GM23248 (cell line): Measurements from ENCODE around the gene ARL6IP4. TPM values are rescaled to one million over a fixed set of nuclear protein-coding genes. Genes with fewer than 3 reads are reported as not detected.
A peak's percentile ranks its signal among the peaks of the same experiment; 100 is the strongest.

Experiments used
- DNase-seq: peaks from one replicate; pipeline ENCODE4 v3.0.0-alpha.2; 2015
- H2AFZ ChIP-seq: fragments of 200-600 bp; sonication (generic); 2 replicates; pipeline ENCODE4 v1.6.1; 2016; ENCODE audit warnings: antibody characterized with exemption
- H3F3A ChIP-seq: fragments of 200-600 bp; sonication (generic); 2 replicates; pipeline ENCODE4 v1.6.1; 2016; ENCODE audit warnings: mild to moderate bottlenecking, antibody characterized with exemption, mixed run types; ENCODE audit not compliant: insufficient read depth
- H3K27ac ChIP-seq: fragments of 200-600 bp; sonication (generic); 2 replicates; pipeline ENCODE4 v1.5.1; 2016; ENCODE audit warnings: mild to moderate bottlenecking
- H3K27me3 ChIP-seq: fragments of 200-600 bp; sonication (generic); replicated peaks from 2 replicates; pipeline ENCODE4 v1.6.1; 2016; ENCODE audit warnings: mild to moderate bottlenecking; ENCODE audit not compliant: insufficient read depth
- H3K36me3 ChIP-seq: fragments of 200-600 bp; sonication (generic); 2 replicates; pipeline ENCODE4 v1.6.1; 2016; ENCODE audit warnings: low read depth, mild to moderate bottlenecking
- H3K4me1 ChIP-seq: fragments of 200-600 bp; sonication (generic); 2 replicates; pipeline ENCODE4 v1.6.1; 2016; ENCODE audit warnings: mild to moderate bottlenecking; ENCODE audit not compliant: insufficient read depth
- H3K4me2 ChIP-seq: fragments of 200-600 bp; sonication (generic); one replicate; pipeline ENCODE4 v1.6.1; 2016; ENCODE audit warnings: mild to moderate bottlenecking; ENCODE audit not compliant: unreplicated experiment
- H3K4me3 ChIP-seq: fragments of 200-600 bp; sonication (generic); 2 replicates; pipeline ENCODE4 v1.5.1; 2016; ENCODE audit warnings: mild to moderate bottlenecking
- H3K79me2 ChIP-seq: fragments of 200-600 bp; sonication (generic); 2 replicates; pipeline ENCODE4 v1.6.1; 2016; ENCODE audit warnings: mild to moderate bottlenecking; ENCODE audit not compliant: insufficient read depth
- H3K9ac ChIP-seq: fragments of 200-600 bp; sonication (generic); 2 replicates; pipeline ENCODE4 v1.6.1; 2016; ENCODE audit warnings: mild to moderate bottlenecking
- H3K9me2 ChIP-seq: fragments of 200-600 bp; sonication (generic); 2 replicates; pipeline ENCODE4 v1.6.1; 2016; ENCODE audit warnings: mixed run types, mild to moderate bottlenecking, moderate library complexity; ENCODE audit not compliant: insufficient read depth
- H3K9me3 ChIP-seq: fragments of 200-600 bp; sonication (generic); one replicate; pipeline ENCODE4 v1.6.1; 2017; ENCODE audit warnings: low read depth
- H4K20me1 ChIP-seq: fragments of 200-600 bp; sonication (generic); 2 replicates; pipeline ENCODE4 v1.6.0; 2016; ENCODE audit not compliant: insufficient read depth
- EZH2 ChIP-seq: fragments of 200-600 bp; sonication (generic); IDR thresholded peaks from 2 replicates; pipeline ENCODE4 v1.6.1; 2018; ENCODE audit warnings: antibody characterized with exemption, mild to moderate bottlenecking; ENCODE audit not compliant: insufficient read depth, poor library complexity, severe bottlenecking
- EZH2phosphoT487 ChIP-seq: fragments of 200-600 bp; sonication (generic); IDR thresholded peaks from 2 replicates; pipeline ENCODE4 v1.6.1; 2018; ENCODE audit warnings: antibody characterized with exemption, moderate library complexity, mild to moderate bottlenecking, low read depth; ENCODE audit not compliant: insufficient read depth
- WGBS, 2 experiments: methylation state at CpG; one replicate each; pipeline ENCODE4 v1.1.6; 2015 to 2017; ENCODE audit warnings: low lambda C conversion rate in 2 of 2, low coverage in 1 of 2; ENCODE audit errors: missing lambda C conversion rate in 2 of 2; 5-methylcytosine and 5-hydroxymethylcytosine counted together
- in situ Hi-C: fragments of 300-500 bp; cut with MboI; formaldehyde crosslinking; loops from 2 replicates; pipeline ENCODE4 v1.15.0; 2020
- polyA plus RNA-seq: library from polyadenylated mRNA; unstranded; fragments of >200 nt; fragmentation: Nextera tagmentation; extraction: Ambion mirVana; gene quantifications from 2 replicates; pipeline ENCODE4 v1.2.1, GENCODE V29; 2016
- total RNA-seq: library from RNA; depleted of rRNA; stranded (reverse); fragments of >200 nt; shearing (Covaris generic); gene quantifications from 2 replicates; pipeline ENCODE4 v1.2.3, GENCODE V29; 2014

Gene ARL6IP4
- total and polyA plus RNA-seq, 2 experiments from 2014 or later = 150 to 259 TPM

- Histone ChIP-seq H4K20me1 (no peaks in the 10 kb centered on the region), H3K27me3 (no peaks in the 10 kb centered on the region), H3K4me1 (peaks cover 5% of the 10 kb centered on the region; the same call in 1 of the 2 replicates), H3K79me2 (no peaks in the 10 kb centered on the region), H3K4me3 (no peak overlapping the region), H3K9me2 (no peaks in the 10 kb centered on the region), H3K36me3 (no peaks in the 10 kb centered on the region), H3F3A (no peaks in the 10 kb centered on the region; the same call in 1 of the 2 replicates), H3K9me3 (no peaks in the 10 kb centered on the region), H3K9ac (no peak overlapping the region), H3K27ac (no peak overlapping the region), H3K4me2 (no peak overlapping the region), H2AFZ (no peak overlapping the region)
- 86 to 88% methylated on average over 19 of the region's 19 CpGs for WGBS, 2 experiments
- no peak for TF ChIP-seq EZH2phosphoT487
- TF ChIP-seq EZH2 = no peak
- in situ Hi-C loops = no loop called here
- DNase-seq = no peak
Measured at GRCh38 chr12:123027726-123028445, 47.4 kb downstream of the ARL6IP4 start.

GRCh38 chr12:123028475-123028874 lies 48.0 kb downstream of the ARL6IP4 start:
- in situ Hi-C loops = no loop called here
- no peak for TF ChIP-seq EZH2
- TF ChIP-seq EZH2phosphoT487 = no peak
- DNase-seq = no peak
- H2AFZ ChIP-seq = no peak overlapping the region
- H3K4me1 ChIP-seq = peaks cover 5% of the 10 kb centered on the region; the same call in 1 of the 2 replicates
- 95 to 97% methylated on average over 7 of the region's 7 CpGs for WGBS, 2 experiments
- H3K79me2 ChIP-seq = no peaks in the 10 kb centered on the region
- H3K27ac ChIP-seq = no peak overlapping the region
- no peaks in the 10 kb centered on the region for H3K9me2 ChIP-seq
- H3K27me3 ChIP-seq = no peaks in the 10 kb centered on the region
- no peaks in the 10 kb centered on the region; the same call in 1 of the 2 replicates for H3F3A ChIP-seq
- no peaks in the 10 kb centered on the region for H3K36me3 ChIP-seq
- no peak overlapping the region for H3K9ac ChIP-seq
- no peak overlapping the region for H3K4me3 ChIP-seq
- no peaks in the 10 kb centered on the region for H4K20me1 ChIP-seq
- H3K9me3 ChIP-seq = no peaks in the 10 kb centered on the region
- no peak overlapping the region for H3K4me2 ChIP-seq

GRCh38 chr12:123029550-123029949 lies 49.1 kb downstream of the ARL6IP4 start:
- no peak for TF ChIP-seq EZH2phosphoT487
- no peak for TF ChIP-seq EZH2
- Histone ChIP-seq H3K36me3 (no peaks in the 10 kb centered on the region), H3K9me2 (no peaks in the 10 kb centered on the region), H2AFZ (no peak overlapping the region), H3K9ac (no peak overlapping the region), H3K27me3 (no peaks in the 10 kb centered on the region), H3K9me3 (no peaks in the 10 kb centered on the region), H3K27ac (no peak overlapping the region), H3K4me1 (peaks cover 5% of the 10 kb centered on the region; the same call in 1 of the 2 replicates), H3K4me3 (no peak overlapping the region), H3K4me2 (no peak overlapping the region), H3K79me2 (no peaks in the 10 kb centered on the region), H3F3A (no peaks in the 10 kb centered on the region; the same call in 1 of the 2 replicates), H4K20me1 (no peaks in the 10 kb centered on the region)
- DNase-seq = no peak
- in situ Hi-C loops = no loop called here

GRCh38 chr12:123030686-123031085 lies 50.2 kb downstream of the ARL6IP4 start:
- Histone ChIP-seq H3K36me3 (no peaks in the 10 kb centered on the region), H3K4me1 (peaks cover 9% of the 10 kb centered on the region), H3K9me2 (no peaks in the 10 kb centered on the region), H4K20me1 (no peaks in the 10 kb centered on the region), H3K27ac (no peak overlapping the region), H3K27me3 (no peaks in the 10 kb centered on the region), H3F3A (no peaks in the 10 kb centered on the region; the same call in 1 of the 2 replicates), H3K9ac (no peak overlapping the region), H3K9me3 (no peaks in the 10 kb centered on the region), H3K4me2 (no peak overlapping the region), H3K4me3 (no peak overlapping the region), H3K79me2 (no peaks in the 10 kb centered on the region), H2AFZ (no peak overlapping the region)
- 30 to 32% methylated on average over 1 of the region's 1 CpG for WGBS, 2 experiments
- peak; percentile 45 for DNase-seq
- in situ Hi-C loops = no loop called here
- TF ChIP-seq EZH2phosphoT487 = no peak
- TF ChIP-seq EZH2 = no peak
